Measurements from ENCODE around the gene SDCBP2.

The SDCBP2 gene

GRCh38 chr20:1308067-1308701 is 20.8 kb downstream of the SDCBP2 start:
- H3K79me1 ChIP-seq (ENCODE audit: low read depth, low read length), result no peaks in the 10 kb centered on the region
- no peaks in the 10 kb centered on the region for H3K36me3 ChIP-seq (replicated peaks in 1 of 2; ENCODE audit: control insufficient read depth in 2 of 2, insufficient read depth in 2 of 2, low read length in 2 of 2)
- no peak overlapping the region for H2BK120ac ChIP-seq (ENCODE audit: low read depth, low read length)
- peak overlapping the region; percentile 63 for H2AK5ac ChIP-seq (ENCODE audit: low read depth, low read length)
- H3K4me1 ChIP-seq (ENCODE audit: control insufficient read depth in 2 of 2, insufficient read depth in 1 of 2, low read depth in 1 of 2, low read length in 2 of 2), result peaks cover 13 to 14% of the 10 kb centered on the region in 2 donors
- no peak overlapping the region for H3K27ac ChIP-seq (replicated peaks; ENCODE audit: low read length)
- peak overlapping the region; percentile 75 for H3K18ac ChIP-seq (ENCODE audit: low read length)
- H2BK5ac ChIP-seq (ENCODE audit: low read length), result peak overlapping the region; percentile 77
- WGBS, 2 donors (ENCODE audit: extremely low coverage in 2 of 2, insufficient read length in 2 of 2, insufficient replicate concordance in 1 of 2), result no CpG with 5 or more reads among the region's 13 CpGs
- peaks cover 0 to 12% (median 0%) of the 10 kb centered on the region in 3 experiments for H3K27me3 ChIP-seq (ENCODE audit: control insufficient read depth in 3 of 3, insufficient read depth in 3 of 3, low read depth in 1 of 3, low read length in 3 of 3)
- H2BK15ac ChIP-seq (ENCODE audit: low read length), result peak overlapping the region; percentile 71
- H3K14ac ChIP-seq (ENCODE audit: low read length), result peak overlapping the region; percentile 66
- H4K8ac ChIP-seq (ENCODE audit: low read depth, low read length), result no peak overlapping the region
- H2BK12ac ChIP-seq (ENCODE audit: low read length), result peak overlapping the region; percentile 58
- no peak overlapping the region for H4K91ac ChIP-seq (ENCODE audit: low read depth, low read length, poor library complexity)
- no peak overlapping the region for H3K4me2 ChIP-seq (ENCODE audit: insufficient read depth, low read length, poor library complexity, severe bottlenecking)
- no peak overlapping the region for H3K23ac ChIP-seq (ENCODE audit: low read depth, low read length, poor library complexity)
- H3K4me3 ChIP-seq (ENCODE audit: low read length in 2 of 2), result no peak overlapping the region
- H3K9ac ChIP-seq (ENCODE audit: low read depth, low read length, poor library complexity), result no peak overlapping the region
- peak overlapping the region; percentile 61 for H2AFZ ChIP-seq (ENCODE audit: low read length)
- DNase-seq (ENCODE audit: low spot score), result no peak
- no peaks in the 10 kb centered on the region for H3K9me3 ChIP-seq (replicated peaks in 1 of 2; ENCODE audit: control insufficient read depth in 2 of 2, insufficient read depth in 1 of 2, low read depth in 1 of 2, low read length in 2 of 2)
- no peak overlapping the region for H3K4ac ChIP-seq (ENCODE audit: low read length)

DNA sequence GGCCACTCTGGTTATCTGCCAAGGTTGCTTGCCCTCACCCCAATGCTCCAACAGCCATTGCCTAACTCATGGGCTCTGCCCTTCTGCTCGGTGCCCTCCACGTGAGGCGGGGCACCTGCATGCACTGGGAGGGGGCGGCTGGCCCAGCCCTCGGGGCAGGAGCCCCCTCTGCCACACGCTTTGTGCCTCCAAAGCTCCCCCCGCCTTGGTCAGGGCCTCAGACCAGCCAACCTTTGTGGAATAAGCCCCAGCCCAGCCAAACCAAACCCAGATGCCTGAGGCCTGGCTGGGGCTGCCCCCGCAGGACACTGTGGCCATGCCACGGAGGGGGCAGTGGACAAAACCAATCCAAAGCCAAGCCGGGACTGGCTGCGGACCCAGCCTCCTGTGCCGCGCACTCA is 21.4 kb downstream of the SDCBP2 start:
- Histone ChIP-seq H2BK12ac (ENCODE audit: low read length) (no peak overlapping the region), H3K9ac (ENCODE audit: low read depth, low read length, poor library complexity) (no peak overlapping the region), H3K27ac (replicated peaks; ENCODE audit: low read length) (no peak overlapping the region), H3K4me1 (ENCODE audit: control insufficient read depth in 2 of 2, insufficient read depth in 1 of 2, low read depth in 1 of 2, low read length in 2 of 2) (peaks cover 13% of the 10 kb centered on the region in 2 donors), H2BK15ac (ENCODE audit: low read length) (no peak overlapping the region), H2BK5ac (ENCODE audit: low read length) (no peak overlapping the region), H3K23ac (ENCODE audit: low read depth, low read length, poor library complexity) (no peak overlapping the region), H3K36me3 (replicated peaks in 1 of 2; ENCODE audit: control insufficient read depth in 2 of 2, insufficient read depth in 2 of 2, low read length in 2 of 2) (no peaks in the 10 kb centered on the region), H3K9me3 (replicated peaks in 1 of 2; ENCODE audit: control insufficient read depth in 2 of 2, insufficient read depth in 1 of 2, low read depth in 1 of 2, low read length in 2 of 2) (no peaks in the 10 kb centered on the region), H3K18ac (ENCODE audit: low read length) (no peak overlapping the region), H3K4me3 (ENCODE audit: low read length in 2 of 2) (peak overlapping the region in 1 of 2 donors; percentile 33), H3K4me2 (ENCODE audit: insufficient read depth, low read length, poor library complexity, severe bottlenecking) (no peak overlapping the region), H2BK120ac (ENCODE audit: low read depth, low read length) (no peak overlapping the region), H3K27me3 (ENCODE audit: control insufficient read depth in 3 of 3, insufficient read depth in 3 of 3, low read depth in 1 of 3, low read length in 3 of 3) (peaks cover 0 to 18% (median 0%) of the 10 kb centered on the region in 3 experiments), H4K91ac (ENCODE audit: low read depth, low read length, poor library complexity) (no peak overlapping the region), H3K14ac (ENCODE audit: low read length) (no peak overlapping the region), H4K8ac (ENCODE audit: low read depth, low read length) (no peak overlapping the region), H2AFZ (ENCODE audit: low read length) (no peak overlapping the region), H2AK5ac (ENCODE audit: low read depth, low read length) (peak overlapping the region; percentile 3), H3K79me1 (ENCODE audit: low read depth, low read length) (no peaks in the 10 kb centered on the region), H3K4ac (ENCODE audit: low read length) (no peak overlapping the region)
- DNase-seq (ENCODE audit: low spot score), result no peak
- no CpG with 5 or more reads among the region's 13 CpGs for WGBS, 2 donors (ENCODE audit: extremely low coverage in 2 of 2, insufficient read length in 2 of 2, insufficient replicate concordance in 1 of 2)

GRCh38 chr20:1307171-1307570 is 21.8 kb downstream of the SDCBP2 start:
- DNase-seq (ENCODE audit: low spot score), result no peak
- WGBS, 2 donors (ENCODE audit: extremely low coverage in 2 of 2, insufficient read length in 2 of 2, insufficient replicate concordance in 1 of 2), result no CpG with 5 or more reads among the region's 10 CpGs
- peak overlapping the region; percentile 3 for H2AK5ac ChIP-seq (ENCODE audit: low read depth, low read length)
- peaks cover 13% of the 10 kb centered on the region in 2 donors for H3K4me1 ChIP-seq (ENCODE audit: control insufficient read depth in 2 of 2, insufficient read depth in 1 of 2, low read depth in 1 of 2, low read length in 2 of 2)
- H3K23ac ChIP-seq (ENCODE audit: low read depth, low read length, poor library complexity), result no peak overlapping the region
- H3K4me2 ChIP-seq (ENCODE audit: insufficient read depth, low read length, poor library complexity, severe bottlenecking), result no peak overlapping the region
- peaks cover 0 to 19% (median 0%) of the 10 kb centered on the region in 3 experiments for H3K27me3 ChIP-seq (ENCODE audit: control insufficient read depth in 3 of 3, insufficient read depth in 3 of 3, low read depth in 1 of 3, low read length in 3 of 3)
- H3K79me1 ChIP-seq (ENCODE audit: low read depth, low read length), result no peaks in the 10 kb centered on the region
- no peak overlapping the region for H3K18ac ChIP-seq (ENCODE audit: low read length)
- no peak overlapping the region for H2BK12ac ChIP-seq (ENCODE audit: low read length)
- H3K4ac ChIP-seq (ENCODE audit: low read length), result no peak overlapping the region
- no peak overlapping the region for H3K14ac ChIP-seq (ENCODE audit: low read length)
- H4K91ac ChIP-seq (ENCODE audit: low read depth, low read length, poor library complexity), result no peak overlapping the region
- no peak overlapping the region for H2BK120ac ChIP-seq (ENCODE audit: low read depth, low read length)
- H3K36me3 ChIP-seq (replicated peaks in 1 of 2; ENCODE audit: control insufficient read depth in 2 of 2, insufficient read depth in 2 of 2, low read length in 2 of 2), result no peaks in the 10 kb centered on the region
- no peak overlapping the region for H2BK15ac ChIP-seq (ENCODE audit: low read length)
- H3K4me3 ChIP-seq (ENCODE audit: low read length in 2 of 2), result peak overlapping the region in 1 of 2 donors; percentile 33
- no peak overlapping the region for H3K9ac ChIP-seq (ENCODE audit: low read depth, low read length, poor library complexity)
- H3K9me3 ChIP-seq (replicated peaks in 1 of 2; ENCODE audit: control insufficient read depth in 2 of 2, insufficient read depth in 1 of 2, low read depth in 1 of 2, low read length in 2 of 2), result no peaks in the 10 kb centered on the region
- no peak overlapping the region for H2BK5ac ChIP-seq (ENCODE audit: low read length)
- H2AFZ ChIP-seq (ENCODE audit: low read length), result no peak overlapping the region
- no peak overlapping the region for H3K27ac ChIP-seq (replicated peaks; ENCODE audit: low read length)
- H4K8ac ChIP-seq (ENCODE audit: low read depth, low read length), result no peak overlapping the region

- H4K91ac ChIP-seq (ENCODE audit: low read depth, low read length, poor library complexity), result no peak overlapping the region
- no peak overlapping the region for H2BK5ac ChIP-seq (ENCODE audit: low read length)
- no peak overlapping the region for H2BK12ac ChIP-seq (ENCODE audit: low read length)
- peak overlapping the region; percentile 65 for H3K18ac ChIP-seq (ENCODE audit: low read length)
- no peaks in the 10 kb centered on the region for H3K79me1 ChIP-seq (ENCODE audit: low read depth, low read length)
- no CpG with 5 or more reads among the region's 14 CpGs for WGBS, 2 donors (ENCODE audit: extremely low coverage in 2 of 2, insufficient read length in 2 of 2, insufficient replicate concordance in 1 of 2)
- H4K8ac ChIP-seq (ENCODE audit: low read depth, low read length), result no peak overlapping the region
- no peak overlapping the region for H3K9ac ChIP-seq (ENCODE audit: low read depth, low read length, poor library complexity)
- no peak for DNase-seq (ENCODE audit: low spot score)
- H3K27ac ChIP-seq (replicated peaks; ENCODE audit: low read length), result no peak overlapping the region
- H2AFZ ChIP-seq (ENCODE audit: low read length), result no peak overlapping the region
- H2BK120ac ChIP-seq (ENCODE audit: low read depth, low read length), result no peak overlapping the region
- H3K4me3 ChIP-seq (ENCODE audit: low read length in 2 of 2), result no peak overlapping the region
- H3K23ac ChIP-seq (ENCODE audit: low read depth, low read length, poor library complexity), result no peak overlapping the region
- no peak overlapping the region for H3K14ac ChIP-seq (ENCODE audit: low read length)
- no peak overlapping the region for H3K4me2 ChIP-seq (ENCODE audit: insufficient read depth, low read length, poor library complexity, severe bottlenecking)
- no peak overlapping the region for H3K4ac ChIP-seq (ENCODE audit: low read length)
- no peak overlapping the region for H2BK15ac ChIP-seq (ENCODE audit: low read length)
- H3K4me1 ChIP-seq (ENCODE audit: control insufficient read depth in 2 of 2, insufficient read depth in 1 of 2, low read depth in 1 of 2, low read length in 2 of 2), result peaks cover 13% of the 10 kb centered on the region in 2 donors
- peak overlapping the region; percentile 6 for H2AK5ac ChIP-seq (ENCODE audit: low read depth, low read length)
- peaks cover 0 to 19% (median 0%) of the 10 kb centered on the region in 3 experiments for H3K27me3 ChIP-seq (ENCODE audit: control insufficient read depth in 3 of 3, insufficient read depth in 3 of 3, low read depth in 1 of 3, low read length in 3 of 3)
- H3K36me3 ChIP-seq (replicated peaks in 1 of 2; ENCODE audit: control insufficient read depth in 2 of 2, insufficient read depth in 2 of 2, low read length in 2 of 2), result no peaks in the 10 kb centered on the region
- no peaks in the 10 kb centered on the region for H3K9me3 ChIP-seq (replicated peaks in 1 of 2; ENCODE audit: control insufficient read depth in 2 of 2, insufficient read depth in 1 of 2, low read depth in 1 of 2, low read length in 2 of 2)
These were observed 22.4 kb downstream of the SDCBP2 start for GRCh38 chr20:1306316-1307135.

Measured in neuronal stem cell (in vitro differentiated cells).